ENCODE results near the gene PRKCE.

The PRKCE gene

DNA sequence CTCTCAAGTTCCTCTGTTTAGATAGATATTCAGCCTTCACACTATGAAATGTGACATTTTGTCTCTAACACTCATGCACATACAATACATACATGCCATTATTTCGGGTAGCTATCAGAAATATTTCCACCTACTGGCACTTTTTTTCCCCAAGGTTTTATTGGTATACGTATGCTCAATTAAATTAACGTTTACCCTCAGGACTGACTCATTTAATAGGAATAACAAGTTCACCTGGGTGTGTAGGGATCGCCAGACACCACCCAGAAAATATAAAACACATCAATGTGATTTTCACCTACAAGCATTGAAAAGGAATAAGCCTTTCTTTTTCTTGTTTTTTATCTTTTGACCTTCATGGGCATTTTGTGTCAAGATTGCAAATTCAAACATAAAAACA lies 507.2 kb downstream of the PRKCE start:
- no peak for DNase-seq (ENCODE audit: low read depth in 2 of 3, low spot score in 1 of 3)

DNA sequence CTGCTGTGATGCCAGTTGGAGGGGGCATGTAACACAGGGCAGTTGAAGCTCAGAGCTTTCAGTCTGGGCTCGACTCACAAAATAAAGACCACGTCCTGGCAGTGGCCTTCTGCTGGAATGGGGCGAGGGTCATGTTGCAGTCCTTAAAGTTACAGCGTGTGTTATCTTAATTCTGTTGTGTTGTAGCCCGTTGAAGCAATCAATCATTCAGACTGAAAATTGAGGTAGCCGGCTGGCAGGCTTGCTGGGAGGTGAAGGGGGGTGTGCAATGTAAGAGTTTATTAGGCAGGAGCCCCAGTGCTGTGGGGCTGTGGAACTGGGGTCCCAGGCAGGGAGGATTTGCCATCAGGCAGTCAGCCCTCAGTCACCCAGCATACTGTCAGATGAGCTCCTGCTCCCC lies 508.9 kb downstream of the PRKCE start:
- DNase-seq (ENCODE audit: low read depth in 2 of 3, low spot score in 1 of 3): no peak

DNA sequence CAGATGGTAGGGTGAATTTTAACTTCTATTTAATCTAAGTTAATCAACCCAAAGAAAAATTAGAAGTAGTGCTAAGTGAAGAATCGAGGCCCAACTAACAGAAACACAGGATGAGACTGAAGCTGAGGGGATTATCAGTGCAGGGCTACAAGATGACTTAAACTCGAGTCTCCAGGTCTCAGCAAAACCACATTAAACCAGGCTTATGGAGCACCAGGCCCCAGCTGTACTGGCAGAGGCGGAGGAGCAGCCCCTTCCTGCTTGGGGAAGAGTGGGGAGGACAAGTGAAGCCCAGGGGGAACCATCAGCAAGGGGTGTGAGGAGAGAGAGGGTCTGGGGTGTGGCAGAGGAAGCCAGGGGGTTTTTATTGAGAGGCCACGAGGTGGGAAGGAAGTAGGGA lies 509.8 kb downstream of the PRKCE start:
- DNase-seq (ENCODE audit: low read depth in 2 of 3, low spot score in 1 of 3): no peak

DNA sequence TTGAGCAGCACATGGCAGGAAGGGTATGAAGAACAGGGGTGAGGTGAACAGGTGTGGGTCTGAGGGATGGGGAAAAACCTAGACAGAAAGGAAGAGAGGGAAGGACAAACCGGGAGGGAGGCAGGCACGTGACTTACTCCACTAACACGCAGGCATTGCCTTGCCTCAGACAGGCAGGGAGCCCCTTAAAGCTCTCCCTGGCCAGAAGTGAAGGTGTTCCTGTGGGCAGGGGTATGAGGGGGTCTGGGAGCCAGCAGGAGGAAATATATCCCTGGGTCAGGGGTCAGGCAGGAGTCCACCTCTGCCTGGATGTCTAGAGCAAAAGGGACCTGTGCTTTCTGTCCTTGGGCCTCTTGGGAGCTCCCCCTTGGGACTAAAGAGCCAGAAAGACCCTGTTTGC lies 510.4 kb downstream of the PRKCE start:
- DNase-seq (ENCODE audit: low read depth in 2 of 3, low spot score in 1 of 3): no peak

DNA sequence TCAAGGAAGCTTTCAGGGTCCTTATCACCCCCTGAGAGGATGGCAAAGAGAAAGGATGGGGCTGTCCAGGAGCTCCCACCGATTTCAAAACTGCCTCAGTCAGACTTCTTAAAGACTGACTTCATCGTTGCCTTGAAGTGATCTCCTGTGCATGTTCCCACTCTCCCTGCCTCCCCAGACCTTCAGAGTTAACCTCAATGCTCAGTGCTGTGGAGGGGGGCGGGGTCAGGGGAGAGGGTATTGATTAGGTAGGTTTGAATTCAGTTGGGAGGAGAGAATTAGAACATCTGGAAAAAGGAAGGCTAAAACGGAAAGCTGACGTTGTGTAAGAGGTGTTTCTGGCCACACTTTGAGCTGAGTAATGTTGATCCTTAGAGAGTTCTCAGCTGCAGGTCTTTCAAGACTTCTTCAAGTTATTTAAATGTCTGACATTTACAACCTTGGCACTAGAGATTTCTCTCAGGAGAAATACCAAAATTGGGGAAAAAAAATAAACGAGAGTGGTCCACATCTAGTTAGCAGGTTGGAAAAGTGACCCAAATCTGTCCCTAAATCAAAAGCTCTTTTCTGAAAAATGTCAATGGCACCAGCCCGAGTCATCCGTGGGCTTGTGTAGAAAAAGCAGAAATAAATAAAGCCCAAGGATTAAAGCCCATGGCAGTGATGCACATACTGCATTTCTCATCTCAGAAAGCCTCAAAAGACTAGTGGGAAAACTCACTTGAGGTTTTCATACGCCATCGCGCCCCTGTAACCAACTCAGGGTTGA lies 511.0 kb downstream of the PRKCE start:
- no peak for DNase-seq (ENCODE audit: low read depth in 2 of 3, low spot score in 1 of 3)

DNA sequence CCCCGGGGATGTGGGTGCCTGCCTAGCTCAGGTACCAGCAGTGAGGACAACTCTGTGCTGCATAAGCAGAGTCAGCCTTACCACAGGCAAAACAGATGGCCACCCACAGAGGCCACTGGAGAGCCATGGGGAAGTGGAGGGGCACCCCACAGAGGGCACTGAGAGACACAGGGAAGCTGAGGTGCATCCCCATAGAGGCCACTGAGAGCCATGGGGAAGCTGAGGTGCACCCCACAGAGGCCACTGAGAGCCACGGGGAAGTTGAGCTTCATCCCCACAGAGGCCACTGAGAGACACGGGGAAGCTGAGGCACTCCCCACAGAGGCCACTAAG lies 511.6 kb downstream of the PRKCE start:
- no peak for DNase-seq (ENCODE audit: low read depth in 2 of 3, low spot score in 1 of 3)

DNA sequence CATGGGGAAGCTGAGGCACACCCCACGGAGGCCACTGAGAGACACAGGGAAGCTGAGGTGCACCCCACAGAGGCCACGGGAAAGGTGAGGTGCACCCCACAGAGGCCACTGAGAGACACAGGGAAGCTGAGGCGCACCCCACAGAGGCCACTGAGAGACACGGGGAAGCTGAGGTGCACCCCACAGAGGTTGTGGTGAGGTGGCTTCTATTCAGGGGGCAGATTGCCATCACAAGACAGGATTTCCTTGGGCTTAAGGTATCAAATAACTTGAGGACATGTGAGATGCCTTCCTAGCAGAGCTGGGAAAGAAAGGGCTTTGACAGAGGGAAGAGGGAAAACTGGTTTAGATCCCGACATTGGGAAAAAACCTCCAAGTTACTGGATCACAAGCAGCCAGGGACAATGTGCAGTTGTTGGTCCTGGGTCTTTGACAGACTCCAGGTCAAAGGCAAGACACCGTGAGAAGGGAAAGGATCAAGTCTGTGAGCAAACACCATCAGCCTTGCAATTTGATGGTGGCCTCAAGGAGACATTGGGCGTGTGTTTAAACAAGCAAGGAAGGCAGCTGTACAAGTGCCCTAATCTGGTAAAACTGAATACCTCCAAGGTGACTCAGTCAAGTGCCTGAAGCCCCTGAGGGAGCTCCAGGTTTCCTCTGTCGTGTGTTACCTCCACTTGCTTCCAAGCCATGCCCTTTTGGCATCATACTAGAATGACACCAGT lies 512.5 kb downstream of the PRKCE start:
- no peak for DNase-seq (ENCODE audit: low read depth in 2 of 3, low spot score in 1 of 3)

DNA sequence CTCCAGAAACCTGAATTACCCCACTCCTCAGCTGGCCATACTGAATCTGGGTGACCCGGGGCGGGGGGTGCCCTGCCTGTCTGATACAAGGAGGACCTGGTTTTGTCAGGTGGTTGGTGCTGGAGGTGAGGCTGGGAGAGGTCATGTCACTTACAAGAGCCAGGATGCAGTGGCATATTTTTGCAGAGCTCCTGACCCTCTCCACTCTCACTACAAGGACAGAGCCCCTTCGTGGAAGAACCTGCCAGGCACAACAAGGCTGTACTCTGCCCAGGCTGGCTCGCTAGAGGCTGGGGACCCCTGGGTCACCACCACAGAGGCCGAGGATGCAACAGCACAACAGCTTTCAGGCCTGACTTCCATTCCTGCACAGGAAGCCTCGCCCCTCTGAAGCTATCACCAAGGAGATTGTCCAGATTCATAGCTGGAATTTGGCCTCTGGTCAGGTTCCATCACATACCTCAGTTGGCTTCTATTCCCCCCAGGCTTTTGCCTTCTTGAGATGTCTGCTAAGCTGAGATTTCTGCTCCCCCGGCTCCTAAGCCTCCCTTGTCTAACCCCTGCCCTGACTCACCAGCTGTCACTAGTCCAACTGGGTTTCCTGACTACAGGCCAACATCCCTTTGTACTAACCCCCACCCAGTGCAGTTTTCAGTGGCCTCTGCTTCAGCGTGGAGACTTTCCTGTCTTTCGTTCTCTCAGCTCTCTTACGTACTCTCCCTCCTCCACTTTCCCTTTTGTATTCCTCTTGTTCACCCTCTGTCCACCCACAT lies 513.2 kb downstream of the PRKCE start:
- no peak for DNase-seq (ENCODE audit: low read depth in 2 of 3, low spot score in 1 of 3)

DNA sequence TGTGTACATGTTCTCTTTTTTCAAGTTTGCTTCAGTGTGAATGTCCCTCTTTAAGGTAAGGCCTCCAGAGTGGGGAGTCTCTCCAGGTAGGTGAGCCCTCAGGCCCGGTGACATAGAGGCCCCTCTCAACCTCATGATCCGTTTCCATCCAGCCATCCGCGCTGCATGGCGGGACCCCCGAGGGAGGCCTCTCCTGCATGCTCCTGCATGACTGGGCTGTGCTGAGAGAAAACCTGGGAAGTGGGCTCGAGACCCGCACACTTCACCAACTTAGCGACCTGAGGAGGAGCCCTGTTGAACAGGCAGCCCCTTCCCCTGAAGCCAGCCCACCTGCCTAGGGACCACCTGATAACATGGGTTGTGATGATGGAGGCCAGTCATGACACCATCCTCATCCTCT lies 514.4 kb downstream of the PRKCE start:
- DNase-seq (ENCODE audit: low read depth in 2 of 3, low spot score in 1 of 3): no peak

DNA sequence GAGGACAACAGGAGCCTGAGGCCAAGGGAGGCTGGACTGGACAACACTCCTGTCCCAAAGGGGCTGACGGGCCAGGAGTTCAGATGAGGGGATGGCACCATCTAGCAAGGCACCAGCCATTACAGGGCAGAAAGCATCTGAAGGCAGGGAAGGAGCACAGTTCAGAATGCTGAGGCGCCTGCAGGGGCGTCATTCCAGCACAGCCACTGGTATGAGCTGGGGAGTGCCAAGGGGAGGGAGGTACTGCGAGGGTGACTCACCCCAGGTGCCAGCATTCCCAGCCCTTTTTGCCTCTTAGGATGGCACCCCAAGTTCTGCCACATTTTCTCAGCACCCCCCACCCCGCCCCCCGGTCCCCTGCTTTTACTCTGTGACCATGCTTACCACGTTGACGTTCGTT lies 515.9 kb downstream of the PRKCE start:
- DNase-seq (ENCODE audit: low read depth in 2 of 3, low spot score in 1 of 3): no peak

DNA sequence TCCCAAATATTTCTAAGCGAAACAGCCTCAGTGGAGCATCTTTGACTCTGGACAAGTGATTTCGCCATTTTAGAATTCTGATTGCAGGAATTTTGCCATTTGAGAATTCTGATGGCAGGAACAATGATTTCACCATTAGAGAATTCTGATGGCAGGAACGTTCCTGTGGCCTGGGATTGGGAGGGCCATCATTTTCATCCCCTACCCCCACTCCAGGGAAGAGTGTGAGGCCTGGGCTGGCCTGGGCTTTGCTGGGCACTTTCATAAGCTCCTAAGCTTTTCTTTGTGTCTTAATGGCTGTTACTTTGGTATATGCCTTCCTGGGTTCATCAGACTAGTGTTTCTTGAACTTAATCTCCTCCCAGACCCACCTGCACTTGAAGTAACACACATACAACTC lies 516.4 kb downstream of the PRKCE start:
- no peak for DNase-seq (ENCODE audit: low read depth in 2 of 3, low spot score in 1 of 3)

DNA sequence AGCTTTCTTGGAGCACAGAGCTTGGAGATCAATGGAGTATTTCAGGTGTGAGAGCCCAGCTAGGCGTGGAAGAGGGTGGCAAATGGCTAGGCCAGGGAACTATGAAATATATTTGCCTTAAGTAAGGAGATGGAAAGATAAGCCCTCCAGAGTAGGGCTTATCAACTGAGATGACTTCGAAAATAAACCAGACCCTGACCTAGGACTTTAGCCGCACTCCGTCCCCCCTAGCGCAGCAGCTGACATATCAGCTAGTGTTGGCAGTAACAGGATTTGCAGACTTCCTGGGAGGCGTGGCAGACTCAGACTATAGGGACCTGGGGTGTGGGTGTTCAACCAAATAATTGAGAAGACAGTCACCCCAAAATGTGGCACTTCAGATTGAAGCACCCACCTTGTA lies 518.0 kb downstream of the PRKCE start:
- DNase-seq (ENCODE audit: low read depth in 2 of 3, low spot score in 1 of 3): no peak

DNA sequence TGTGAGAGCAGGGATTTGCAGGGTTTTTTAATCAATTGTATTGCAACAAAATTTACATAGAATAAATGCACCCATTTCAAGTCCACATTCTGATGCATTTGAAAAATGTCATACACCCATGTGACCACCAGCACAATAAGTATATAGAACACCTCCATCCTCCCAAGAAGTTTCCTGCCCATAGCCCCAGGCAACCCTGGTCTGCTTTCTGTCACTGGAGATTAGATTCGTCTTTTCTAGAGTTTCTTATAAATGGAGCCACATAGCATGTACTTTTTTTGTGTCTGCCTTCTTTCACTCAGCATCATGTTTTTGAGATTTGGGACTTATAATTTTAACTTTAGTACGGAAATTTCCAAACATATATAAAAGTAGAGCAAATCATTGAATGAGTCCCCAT lies 518.6 kb downstream of the PRKCE start:
- DNase-seq (ENCODE audit: low read depth in 2 of 3, low spot score in 1 of 3): no peak

DNA sequence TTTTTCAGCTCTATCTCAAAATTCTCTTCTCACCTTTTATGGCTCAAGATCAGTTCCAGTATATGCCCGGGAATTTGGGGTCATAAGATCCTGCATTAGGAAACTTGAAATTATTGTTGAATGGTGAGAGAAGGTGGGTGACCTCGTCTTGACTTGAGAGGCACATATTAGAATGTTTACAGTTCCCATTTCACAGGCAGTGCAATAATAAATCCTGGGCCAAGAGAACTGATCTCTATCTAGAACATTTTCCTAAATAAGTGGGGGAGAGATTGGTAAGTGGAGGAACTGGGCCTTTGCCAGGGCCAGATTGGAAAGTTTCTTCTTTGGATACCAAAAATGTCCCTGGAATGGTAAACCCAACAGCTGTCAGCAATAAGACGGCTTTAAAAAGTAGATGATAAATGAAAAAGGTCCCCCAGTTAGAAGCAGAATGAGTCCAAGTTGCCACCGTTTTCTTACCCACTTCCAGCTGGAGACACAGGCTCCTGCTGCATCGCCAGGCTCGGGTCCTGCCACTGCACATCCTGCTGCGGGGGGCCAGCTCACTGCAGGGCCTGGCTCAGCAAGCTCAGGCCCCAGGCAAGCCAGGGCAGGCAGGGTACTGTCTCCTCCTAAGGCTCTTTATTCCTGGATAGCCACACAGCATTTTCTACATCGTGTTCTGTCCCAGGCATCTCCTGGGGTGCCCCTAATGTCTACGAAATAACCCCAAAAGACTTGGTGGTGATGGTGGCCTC lies 519.3 kb downstream of the PRKCE start:
- no peak for DNase-seq (ENCODE audit: low read depth in 2 of 3, low spot score in 1 of 3)

DNA sequence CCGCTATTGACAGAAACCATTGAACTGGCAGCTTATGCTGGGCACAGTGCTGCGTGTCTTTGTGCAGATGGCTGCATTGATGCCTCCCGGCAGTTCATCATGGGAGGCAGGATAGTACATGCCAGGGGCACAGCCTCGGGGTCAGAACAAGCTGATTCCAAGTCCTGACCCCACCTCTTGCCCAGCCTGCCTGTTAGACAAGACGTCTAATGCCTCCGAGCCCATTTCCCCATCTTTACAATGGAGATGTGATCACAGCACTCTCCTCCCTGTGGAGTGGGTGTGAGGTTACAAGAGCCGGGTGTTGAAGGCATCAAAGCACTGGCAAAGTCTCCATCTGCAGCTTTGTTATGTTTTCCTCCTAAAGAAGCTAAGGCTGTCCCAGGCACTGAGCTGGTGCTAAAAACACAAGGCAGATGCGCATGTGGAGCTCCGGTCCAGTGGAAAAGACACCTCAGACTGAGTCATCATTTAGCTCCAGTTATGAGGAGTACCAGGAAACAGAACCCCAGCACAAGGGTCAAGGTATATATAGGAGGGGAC lies 520.0 kb downstream of the PRKCE start:
- no peak for DNase-seq (ENCODE audit: low read depth in 2 of 3, low spot score in 1 of 3)

DNA sequence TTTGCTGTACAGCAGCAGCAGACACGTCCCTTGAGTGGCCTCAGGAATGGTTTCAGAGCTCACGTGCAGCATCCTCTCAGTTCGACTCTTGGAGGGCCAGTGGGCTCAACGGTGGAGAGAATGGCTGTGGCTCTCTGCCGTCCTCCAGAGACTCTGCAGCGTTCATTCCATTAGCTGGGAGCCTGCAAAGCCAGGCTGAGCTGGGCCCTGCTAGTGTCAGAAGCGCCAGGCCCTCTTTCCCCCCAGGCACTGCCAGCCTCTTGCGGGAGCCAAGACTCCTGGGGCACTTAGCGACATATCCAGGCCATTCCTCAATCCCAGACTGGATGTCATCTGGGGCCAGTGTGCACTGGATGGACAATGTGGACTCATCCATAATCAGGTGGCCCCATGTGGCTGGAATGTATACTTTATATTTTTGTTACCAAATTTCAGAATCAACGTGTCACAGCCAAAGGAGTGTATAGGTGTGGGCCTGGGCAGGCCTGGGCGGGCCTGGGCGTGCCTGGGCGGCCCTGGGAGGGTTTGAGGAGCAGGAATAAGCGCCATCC lies 520.6 kb downstream of the PRKCE start:
- no peak for DNase-seq (ENCODE audit: low read depth in 2 of 3, low spot score in 1 of 3)

DNA sequence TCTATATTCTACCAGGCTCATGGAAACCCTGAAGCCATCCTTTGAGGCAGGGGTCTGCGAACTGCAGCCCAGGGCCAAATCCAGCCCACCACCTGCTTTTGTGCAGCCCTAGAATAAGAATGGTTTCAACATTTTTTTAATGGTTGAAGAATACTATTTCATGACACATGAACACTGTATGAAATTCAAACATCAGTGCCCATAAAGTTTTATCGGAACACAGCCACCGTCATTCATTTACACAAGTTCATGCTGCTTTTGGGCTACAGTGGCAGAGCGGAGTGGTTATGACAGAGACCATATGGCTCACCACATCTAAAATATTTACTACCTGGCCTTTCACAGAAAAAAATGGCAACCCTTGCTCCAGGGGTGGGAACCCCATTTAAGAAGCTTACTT lies 521.6 kb downstream of the PRKCE start:
- no peak for DNase-seq (ENCODE audit: low read depth in 2 of 3, low spot score in 1 of 3)

DNA sequence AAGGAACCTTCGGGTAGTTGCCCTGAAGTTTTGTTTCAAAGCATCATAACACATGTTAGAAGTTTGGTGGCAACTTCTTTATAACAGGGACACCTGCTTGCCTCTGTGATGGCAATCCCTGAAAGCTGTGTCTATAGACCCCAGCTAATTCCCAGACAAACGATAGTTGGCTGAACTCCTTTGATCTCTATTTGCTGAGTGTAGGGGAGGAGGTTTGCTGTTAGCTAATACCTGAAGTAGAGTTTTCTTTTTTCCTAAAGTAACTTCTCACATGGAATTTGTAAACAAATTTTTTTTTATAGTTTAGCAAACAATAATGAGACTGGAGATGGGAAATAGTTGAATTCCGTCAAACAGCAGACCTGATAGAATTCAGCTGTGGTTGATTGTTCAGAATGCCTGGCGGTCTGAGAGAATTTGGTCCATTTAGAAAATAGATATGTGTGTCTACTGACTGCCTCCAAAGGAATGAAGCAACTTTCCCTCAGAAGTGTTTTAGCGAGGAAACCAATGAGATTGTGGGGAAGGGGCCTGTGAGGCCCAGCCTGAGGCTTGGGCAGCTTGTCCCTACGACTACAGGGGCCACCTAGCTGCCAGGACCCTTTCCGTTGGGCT lies 522.3 kb downstream of the PRKCE start:
- no peak for DNase-seq (ENCODE audit: low read depth in 2 of 3, low spot score in 1 of 3)

DNA sequence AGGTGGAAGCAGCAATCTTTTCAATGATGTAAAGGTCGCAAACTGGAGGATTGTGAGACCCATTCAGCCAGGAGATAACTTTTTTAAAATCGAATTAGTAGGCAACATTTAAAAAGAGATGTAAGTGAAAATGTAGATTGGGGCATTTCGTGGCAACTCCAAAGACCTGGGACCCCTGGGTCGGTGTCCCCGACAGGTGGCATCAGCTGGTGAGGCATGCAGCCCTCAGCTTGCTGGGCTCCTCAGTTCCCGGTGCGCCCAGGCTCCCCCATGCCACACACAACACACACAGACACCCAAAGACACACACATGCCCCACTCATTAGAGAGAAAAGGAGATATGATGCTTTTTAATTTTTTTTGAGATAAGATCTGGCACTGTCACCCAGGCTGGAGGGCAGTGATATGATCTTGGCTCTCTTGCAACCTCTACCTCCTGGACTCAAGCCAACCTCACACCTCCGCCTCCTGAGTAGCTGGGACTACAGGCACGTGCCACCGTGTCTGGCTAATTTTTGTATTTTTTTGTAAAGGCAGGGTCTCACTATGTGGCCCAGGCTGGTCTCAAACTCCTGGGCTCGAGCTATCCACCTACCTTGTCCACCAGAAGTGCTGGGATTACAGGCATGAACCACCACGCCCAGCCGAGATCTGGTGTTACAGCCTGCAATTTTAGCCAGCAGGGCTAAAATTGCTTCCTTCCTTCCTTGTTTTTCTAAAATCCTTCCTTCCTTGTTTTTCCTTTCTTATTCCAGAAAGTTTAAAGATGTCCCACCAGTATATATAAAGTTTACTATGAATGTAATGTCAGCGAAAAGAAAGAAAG lies 523.1 kb downstream of the PRKCE start:
- DNase-seq (ENCODE audit: low read depth in 2 of 3, low spot score in 1 of 3): no peak

DNA sequence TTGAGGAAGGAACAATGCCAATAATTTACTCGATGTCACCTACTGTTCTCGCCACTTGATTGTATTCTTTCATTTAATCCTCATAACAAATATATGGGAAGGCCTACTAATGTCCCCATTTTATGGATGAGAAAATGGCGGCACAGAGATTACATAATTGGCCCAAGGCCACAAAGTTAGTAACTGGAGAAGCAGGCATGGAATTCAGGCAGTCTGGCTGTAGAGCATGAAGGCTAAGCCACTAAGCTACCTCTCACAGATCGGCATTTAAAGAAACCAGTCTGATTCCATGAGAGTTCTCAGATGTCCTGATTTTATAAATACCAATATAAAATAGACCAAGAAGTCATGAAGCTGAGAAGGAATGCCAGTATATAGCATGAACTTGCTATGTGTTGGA lies 523.9 kb downstream of the PRKCE start:
- no peak for DNase-seq (ENCODE audit: low read depth in 2 of 3, low spot score in 1 of 3)

Data from stimulated activated CD4-positive, alpha-beta T cell treated with anti-CD3 and anti-CD28 coated beads, Interleukin-12 subunit alpha, Interleukin-12 subunit beta, amount 100 ng/mL, for 48 hours (primary cell).